RWPE2 (cell line): ENCODE data around the gene FOXK2.
A peak's percentile ranks its signal among the peaks of the same experiment; 100 is the strongest.

ENCODE experiments used
- ATAC-seq: fragments of 200-7000 bp; cut with Tn5 transposase; 3 replicates; pipeline ENCODE4 v1.9.1; 2021; ENCODE audit warnings: low read depth
- DNase-seq: peaks from one replicate; pipeline ENCODE4 v3.0.0-alpha.2; 2020; ENCODE audit warnings: low spot score
- H3K27ac ChIP-seq: fragments of 450-650 bp; 2 replicates; pipeline ENCODE4 v1.5.1; 2017; ENCODE audit warnings: mild to moderate bottlenecking; ENCODE audit not compliant: poor library complexity, severe bottlenecking
- H3K27me3 ChIP-seq: fragments of 250-450 bp; sonication (Bioruptor Pico); 2 replicates; pipeline ENCODE4 v1.5.1; 2021; ENCODE audit warnings: mild to moderate bottlenecking, moderate library complexity; ENCODE audit not compliant: insufficient read depth, poor library complexity, severe bottlenecking
- H3K36me3 ChIP-seq: fragments of 250-450 bp; sonication (Bioruptor Pico); 2 replicates; pipeline ENCODE4 v1.5.1; 2020; ENCODE audit warnings: low read depth, mild to moderate bottlenecking, moderate library complexity
- H3K4me1 ChIP-seq: fragments of 250-450 bp; sonication (Bioruptor Pico); 2 replicates; pipeline ENCODE4 v1.5.1; 2021; ENCODE audit warnings: mild to moderate bottlenecking, moderate library complexity; ENCODE audit not compliant: insufficient read depth, poor library complexity, severe bottlenecking
- H3K4me3 ChIP-seq: fragments of 250-450 bp; sonication (Bioruptor Pico); 2 replicates; pipeline ENCODE4 v1.5.1; 2021; ENCODE audit warnings: mild to moderate bottlenecking, moderate library complexity; ENCODE audit not compliant: severe bottlenecking
- H3K9me3 ChIP-seq: fragments of 250-450 bp; sonication (Bioruptor Pico); 2 replicates; pipeline ENCODE4 v1.5.1; 2021; ENCODE audit warnings: mild to moderate bottlenecking, moderate library complexity; ENCODE audit not compliant: severe bottlenecking
- CTCF ChIP-seq: fragments of 450-650 bp; IDR thresholded peaks from one replicate; pipeline ENCODE4 v1.5.1; 2017; ENCODE audit warnings: mild to moderate bottlenecking, moderate library complexity; ENCODE audit not compliant: poor library complexity, severe bottlenecking

Gene FOXK2

GRCh38 chr17:82544431-82545070, 25.0 kb downstream of the FOXK2 start:
- TF ChIP-seq CTCF = no peak
- Histone ChIP-seq H3K4me1 (no peaks in the 10 kb centered on the region), H3K27me3 (no peaks in the 10 kb centered on the region), H3K36me3 (peaks cover 16% of the 10 kb centered on the region), H3K9me3 (no peaks in the 10 kb centered on the region), H3K27ac (no peak overlapping the region), H3K4me3 (no peak overlapping the region)
- DNase-seq (no peak), ATAC-seq (no peak)

GRCh38 chr17:82545071-82545462, 25.5 kb downstream of the FOXK2 start:
- DNase-seq (no peak), ATAC-seq (no peak)
- no peaks in the 10 kb centered on the region for H3K27me3 ChIP-seq
- H3K27ac ChIP-seq = no peak overlapping the region
- H3K4me1 ChIP-seq = no peaks in the 10 kb centered on the region
- no peak overlapping the region for H3K4me3 ChIP-seq
- peaks cover 16% of the 10 kb centered on the region for H3K36me3 ChIP-seq
- no peaks in the 10 kb centered on the region for H3K9me3 ChIP-seq
- TF ChIP-seq CTCF = no peak

- DNase-seq (no peak), ATAC-seq (no peak)
- Histone ChIP-seq H3K27me3 (no peaks in the 10 kb centered on the region), H3K9me3 (no peaks in the 10 kb centered on the region), H3K4me3 (no peak overlapping the region), H3K36me3 (peaks cover 12% of the 10 kb centered on the region; the same call in 1 of the 2 replicates), H3K4me1 (no peaks in the 10 kb centered on the region), H3K27ac (no peak overlapping the region)
- TF ChIP-seq CTCF = no peak
These were observed 28.4 kb downstream of the FOXK2 start for GRCh38 chr17:82547981-82548380.

GRCh38 chr17:82548681-82549303, 29.3 kb downstream of the FOXK2 start:
- H3K4me3 ChIP-seq = no peak overlapping the region
- H3K27me3 ChIP-seq = no peaks in the 10 kb centered on the region
- peak overlapping the region; percentile 7 for H3K27ac ChIP-seq
- TF ChIP-seq CTCF = no peak
- ATAC-seq = no peak
- DNase-seq = no peak
- no peaks in the 10 kb centered on the region for H3K9me3 ChIP-seq
- H3K36me3 ChIP-seq = peaks cover 12% of the 10 kb centered on the region; the same call in 1 of the 2 replicates
- H3K4me1 ChIP-seq = no peaks in the 10 kb centered on the region
